Thoracic aorta endothelial cell (primary cell): Measurements from ENCODE around the gene FNBP1. TPM values are rescaled to one million over a fixed set of nuclear protein-coding genes. Genes with fewer than 3 reads are reported as not detected.

ENCODE experiments used
- small RNA-seq: library from RNA; depleted of rRNA; stranded (forward); fragments of <200 nt; gene quantifications from one replicate; pipeline ENCODE3, GENCODE V24; 2012
- total RNA-seq: library from RNA; depleted of rRNA; stranded (reverse); fragments of >200 nt; gene quantifications from 2 replicates; pipeline ENCODE4 v1.2.3, GENCODE V29; 2012

Gene FNBP1
- total RNA-seq, result 40.5 and 64.9 TPM in 2 replicates

DNA sequence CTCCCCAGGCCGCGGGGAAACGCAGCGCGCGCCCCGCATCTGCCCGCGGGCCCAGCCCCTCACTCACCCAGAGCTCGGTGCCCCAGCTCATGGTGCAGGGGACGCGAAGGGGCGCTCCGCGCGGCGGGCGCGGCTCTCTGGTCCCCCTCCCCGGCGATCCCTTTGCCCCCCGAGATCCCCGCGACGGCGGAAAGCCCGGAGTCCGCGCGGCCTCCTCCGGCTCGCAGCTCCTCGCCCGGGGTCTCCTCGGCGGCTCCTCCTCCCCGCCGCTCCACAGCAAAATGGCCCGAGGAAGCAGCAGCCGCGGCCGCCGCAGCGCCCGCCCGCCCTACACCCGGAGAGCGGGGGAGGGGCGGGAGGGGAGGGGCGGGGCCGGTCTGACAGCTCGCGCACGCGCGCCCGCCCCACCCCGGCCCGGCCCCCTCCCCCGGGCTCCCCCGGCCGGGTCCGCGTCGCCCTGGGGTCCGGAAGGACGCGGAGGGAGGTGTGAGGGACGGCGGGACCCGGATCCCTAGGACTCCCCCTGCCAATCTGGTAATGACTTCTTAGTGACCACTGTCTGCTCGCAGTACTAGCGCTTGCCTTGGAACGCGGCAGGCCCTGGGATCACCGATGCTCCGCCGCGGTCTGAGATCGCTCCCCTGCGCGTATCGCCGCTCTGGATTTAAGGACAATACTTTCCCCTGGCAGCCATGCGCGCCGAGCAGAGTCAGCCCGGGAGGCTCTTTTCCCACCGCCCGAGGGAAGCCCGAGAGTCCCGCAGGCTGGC lies at the start of gene FNBP1:
FNBP1 (minus strand) TSS at position 305 of the 769 bp plus-strand sequence; CDS start at position 91, 214 bp downstream.

DNA sequence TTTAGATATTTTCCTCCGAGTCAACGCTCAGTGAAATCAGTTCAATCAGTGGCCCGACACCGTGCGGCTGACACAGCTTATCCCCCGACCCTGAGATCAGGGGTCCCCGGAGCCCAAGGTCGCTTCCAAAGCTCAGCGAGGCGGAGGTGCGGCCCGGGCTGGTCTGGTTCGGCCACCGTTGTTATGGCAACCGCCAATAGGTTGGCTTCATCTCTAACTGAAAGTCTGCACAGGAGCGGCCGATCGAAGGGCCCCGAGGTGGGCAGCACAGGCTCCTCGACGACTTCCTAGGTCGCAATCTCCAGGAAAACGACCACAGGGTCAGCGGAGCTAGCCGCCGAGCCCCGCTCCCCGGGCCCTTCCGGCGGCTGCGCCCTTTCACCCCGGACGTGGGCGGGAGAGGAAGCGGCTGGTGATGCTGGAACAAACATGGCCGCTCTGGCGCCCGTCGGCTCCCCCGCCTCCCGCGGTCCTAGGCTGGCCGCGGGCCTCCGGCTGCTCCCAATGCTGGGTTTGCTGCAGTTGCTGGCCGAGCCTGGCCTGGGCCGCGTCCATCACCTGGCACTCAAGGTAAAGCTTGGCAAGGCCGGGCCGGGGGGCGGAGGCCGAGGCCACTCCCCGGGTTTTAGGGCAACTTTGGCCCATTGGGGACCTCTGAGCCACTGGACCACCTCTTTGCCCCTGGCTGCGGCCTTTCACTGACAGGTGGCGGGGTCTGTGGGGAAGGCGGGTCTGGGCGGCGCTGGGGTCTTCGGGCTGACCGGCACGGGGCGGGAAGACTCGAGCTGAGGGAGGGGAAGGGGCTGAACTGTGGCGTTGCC lies 10.7 kb upstream of the FNBP1 start, which contains the start of gene GPR107:
GPR107 (plus strand) TSS at position 403 of the 821 bp plus-strand sequence; CDS start at position 430, 27 bp downstream.

Small RNAs within 50 kb of the gene (small RNA-seq; reads per million reads assigned to genes)
- not detected for gene MIR6855

Other genes starting within 250 kb of the FNBP1 start
- 23.1 and 24.9 TPM in 2 replicates for gene TOR1B, start 240.0 kb downstream of the FNBP1 start, total RNA-seq
- 53.6 and 59.1 TPM in 2 replicates for gene TOR1A, start 219.1 kb downstream of the FNBP1 start, total RNA-seq
- gene C9orf78, start 207.9 kb downstream of the FNBP1 start, total RNA-seq, result 29.5 and 31.8 TPM in 2 replicates
- gene USP20, start 207.7 kb downstream of the FNBP1 start, total RNA-seq, result 5.7 and 7.3 TPM in 2 replicates
- gene GPR107, start 10.7 kb upstream of the FNBP1 start, total RNA-seq, result 29.7 and 30.2 TPM in 2 replicates
- gene NCS1, start 129.2 kb upstream of the FNBP1 start, total RNA-seq, result 33.1 and 50.7 TPM in 2 replicates
- under 0.01 and 0.07 TPM in 2 replicates for gene HMCN2, start 222.6 kb upstream of the FNBP1 start, total RNA-seq